DND-41 (cell line): Measurements from ENCODE around the gene TPD52L2.
A peak's percentile ranks its signal among the peaks of the same experiment; 100 is the strongest.

ENCODE experiments used
- ATAC-seq: fragments of 200-7000 bp; cut with Tn5 transposase; 3 replicates; pipeline ENCODE4 v1.9.1; 2021; ENCODE audit warnings: low read depth; ENCODE audit not compliant: insufficient read depth
- DNase-seq: peaks from one replicate; pipeline ENCODE4 v3.0.0-alpha.2; 2020
- H2AFZ ChIP-seq: 2 replicates; pipeline ENCODE4 v1.6.0; 2012; ENCODE audit warnings: low read depth, low read length
- H3K27ac ChIP-seq: 2 replicates; pipeline ENCODE4 v1.5.1; 2012; ENCODE audit warnings: low read length, inconsistent platforms
- H3K27me3 ChIP-seq: fragments of 200-600 bp; sonication (generic); 2 replicates; pipeline ENCODE4 v1.6.0; 2012; ENCODE audit warnings: low read length, mild to moderate bottlenecking, inconsistent platforms; ENCODE audit not compliant: insufficient read depth, poor library complexity
- H3K36me3 ChIP-seq: 2 replicates; pipeline ENCODE4 v1.5.1; 2012; ENCODE audit warnings: low read length, inconsistent platforms; ENCODE audit not compliant: insufficient read depth
- H3K4me1 ChIP-seq: 2 replicates; pipeline ENCODE4 v1.5.1; 2012; ENCODE audit warnings: mild to moderate bottlenecking, low read length; ENCODE audit not compliant: insufficient read depth
- H3K4me2 ChIP-seq: 2 replicates; pipeline ENCODE4 v1.6.0; 2012; ENCODE audit warnings: mild to moderate bottlenecking, moderate library complexity, low read length, inconsistent platforms; ENCODE audit not compliant: insufficient read depth
- H3K4me3 ChIP-seq, 2 experiments: fragments of 200-600 bp in 1 of 2; shearing (Covaris generic) in 1 of 2; 2 replicates each; pipeline ENCODE4 v1.5.1; 2012 to 2016; ENCODE audit warnings: inconsistent platforms in 2 of 2, low read length in 2 of 2, mild to moderate bottlenecking in 2 of 2, low read depth in 1 of 2, moderate library complexity in 1 of 2
- H3K79me2 ChIP-seq: 2 replicates; pipeline ENCODE4 v1.6.0; 2012; ENCODE audit warnings: low read length, inconsistent platforms; ENCODE audit not compliant: insufficient read depth
- H3K9ac ChIP-seq: 2 replicates; pipeline ENCODE4 v1.6.0; 2012; ENCODE audit warnings: low read depth, mild to moderate bottlenecking, inconsistent platforms, low read length, moderate library complexity
- H3K9me3 ChIP-seq: 2 replicates; pipeline ENCODE4 v1.5.1; 2012; ENCODE audit warnings: low read length, moderate library complexity, mild to moderate bottlenecking, inconsistent platforms; ENCODE audit not compliant: insufficient read depth, severe bottlenecking
- H4K20me1 ChIP-seq: 2 replicates; pipeline ENCODE4 v1.6.0; 2012; ENCODE audit warnings: low read length; ENCODE audit not compliant: insufficient read depth
- EZH2 ChIP-seq: IDR thresholded peaks from 3 replicates; pipeline ENCODE4 v1.6.1; 2012; ENCODE audit warnings: borderline replicate concordance, low read depth, mild to moderate bottlenecking, moderate library complexity, low read length, inconsistent platforms; ENCODE audit not compliant: severe bottlenecking
- TF ChIP-seq, protein P1 (sequence below): IDR thresholded peaks from 2 replicates; pipeline ENCODE4 v1.5.1; 2012; ENCODE audit warnings: borderline replicate concordance, low read length, moderate library complexity, mild to moderate bottlenecking; ENCODE audit not compliant: poor library complexity, severe bottlenecking; ENCODE audit errors: extremely low read depth

The TPD52L2 gene

GRCh38 chr20:63844511-63844991 lies 20.5 kb upstream of the TPD52L2 start:
- no peaks in the 10 kb centered on the region for H3K36me3 ChIP-seq
- DNase-seq (no peak), ATAC-seq (no peak)
- TF ChIP-seq, protein P1, sequence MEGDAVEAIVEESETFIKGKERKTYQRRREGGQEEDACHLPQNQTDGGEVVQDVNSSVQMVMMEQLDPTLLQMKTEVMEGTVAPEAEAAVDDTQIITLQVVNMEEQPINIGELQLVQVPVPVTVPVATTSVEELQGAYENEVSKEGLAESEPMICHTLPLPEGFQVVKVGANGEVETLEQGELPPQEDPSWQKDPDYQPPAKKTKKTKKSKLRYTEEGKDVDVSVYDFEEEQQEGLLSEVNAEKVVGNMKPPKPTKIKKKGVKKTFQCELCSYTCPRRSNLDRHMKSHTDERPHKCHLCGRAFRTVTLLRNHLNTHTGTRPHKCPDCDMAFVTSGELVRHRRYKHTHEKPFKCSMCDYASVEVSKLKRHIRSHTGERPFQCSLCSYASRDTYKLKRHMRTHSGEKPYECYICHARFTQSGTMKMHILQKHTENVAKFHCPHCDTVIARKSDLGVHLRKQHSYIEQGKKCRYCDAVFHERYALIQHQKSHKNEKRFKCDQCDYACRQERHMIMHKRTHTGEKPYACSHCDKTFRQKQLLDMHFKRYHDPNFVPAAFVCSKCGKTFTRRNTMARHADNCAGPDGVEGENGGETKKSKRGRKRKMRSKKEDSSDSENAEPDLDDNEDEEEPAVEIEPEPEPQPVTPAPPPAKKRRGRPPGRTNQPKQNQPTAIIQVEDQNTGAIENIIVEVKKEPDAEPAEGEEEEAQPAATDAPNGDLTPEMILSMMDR = no peak
- H3K4me1 ChIP-seq = no peaks in the 10 kb centered on the region
- no peak overlapping the region for H2AFZ ChIP-seq
- H3K27ac ChIP-seq = no peak overlapping the region
- no peak overlapping the region for H3K9ac ChIP-seq
- no peak overlapping the region for H3K4me2 ChIP-seq
- H3K4me3 ChIP-seq = no peak overlapping the region
- peaks cover 41% of the 10 kb centered on the region for H3K27me3 ChIP-seq
- peaks cover 6% of the 10 kb centered on the region for H4K20me1 ChIP-seq
- H3K9me3 ChIP-seq = no peaks in the 10 kb centered on the region
- H3K79me2 ChIP-seq = no peaks in the 10 kb centered on the region

GRCh38 chr20:63846128-63846771 lies 18.8 kb upstream of the TPD52L2 start:
- H3K4me3 ChIP-seq = no peak overlapping the region
- no peak overlapping the region for H3K9ac ChIP-seq
- H4K20me1 ChIP-seq = peaks cover 6% of the 10 kb centered on the region
- peak; percentile 38; the same call in 1 of the 3 replicates for ATAC-seq
- DNase-seq = no peak
- H3K79me2 ChIP-seq = no peaks in the 10 kb centered on the region
- H3K4me2 ChIP-seq = no peak overlapping the region
- no peak overlapping the region for H3K27ac ChIP-seq
- no peaks in the 10 kb centered on the region for H3K9me3 ChIP-seq
- peaks cover 41% of the 10 kb centered on the region for H3K27me3 ChIP-seq
- TF ChIP-seq EZH2 = no peak
- TF ChIP-seq, protein P1 = no peak
- no peak overlapping the region for H2AFZ ChIP-seq
- H3K36me3 ChIP-seq = no peaks in the 10 kb centered on the region
- H3K4me1 ChIP-seq = no peaks in the 10 kb centered on the region

GRCh38 chr20:63846888-63847236 lies 18.2 kb upstream of the TPD52L2 start:
- Histone ChIP-seq H3K27me3 (peaks cover 41% of the 10 kb centered on the region), H3K9ac (no peak overlapping the region), H3K27ac (no peak overlapping the region), H2AFZ (no peak overlapping the region), H3K4me1 (no peaks in the 10 kb centered on the region), H3K79me2 (no peaks in the 10 kb centered on the region), H3K9me3 (no peaks in the 10 kb centered on the region), H4K20me1 (peaks cover 6% of the 10 kb centered on the region), H3K4me2 (no peak overlapping the region), H3K36me3 (no peaks in the 10 kb centered on the region), H3K4me3 (no peak overlapping the region)
- TF ChIP-seq, protein P1 = no peak
- TF ChIP-seq EZH2 = no peak
- ATAC-seq = no peak
- DNase-seq = no peak
